Omental fat pad (tissue), 4 donors: ENCODE data around the gene EID2. TPM values are rescaled to one million over a fixed set of nuclear protein-coding genes. Genes with fewer than 3 reads are reported as not detected.

Experiments
- ATAC-seq: fragments of 150-250 bp; one replicate; pipeline ENCODE4 v1.9.1; 2016; ENCODE audit warnings: mild to moderate bottlenecking, moderate library complexity; ENCODE audit not compliant: low FRiP score
- DNase-seq: peaks from one replicate; pipeline ENCODE4 v3.0.0-alpha.2; 2019; ENCODE audit warnings: low spot score
- CTCF ChIP-seq, 3 donors: fragments of 450-650 bp; IDR thresholded peaks; one replicate each; pipeline ENCODE4 v1.5.1; 2016 to 2017; ENCODE audit warnings: antibody characterized with exemption in 3 of 3, mild to moderate bottlenecking in 3 of 3, moderate library complexity in 2 of 3
- total RNA-seq, 4 donors: library from RNA; depleted of rRNA; stranded (reverse); fragments of >200 nt; gene quantifications; one replicate each; pipeline ENCODE4 v1.1.0, GENCODE V29; 2016

EID2 gene
- total RNA-seq, 4 donors from 2014 or later, result 6.2 to 13.6 (median 9.6) TPM

- TF ChIP-seq CTCF (IDR thresholded peaks at IDR 0.05), result no peak
- ATAC-seq (no peak), DNase-seq (no peak)
Observed at GRCh38 chr19:39553082-39553652, 13.2 kb upstream of the EID2 start.

DNA sequence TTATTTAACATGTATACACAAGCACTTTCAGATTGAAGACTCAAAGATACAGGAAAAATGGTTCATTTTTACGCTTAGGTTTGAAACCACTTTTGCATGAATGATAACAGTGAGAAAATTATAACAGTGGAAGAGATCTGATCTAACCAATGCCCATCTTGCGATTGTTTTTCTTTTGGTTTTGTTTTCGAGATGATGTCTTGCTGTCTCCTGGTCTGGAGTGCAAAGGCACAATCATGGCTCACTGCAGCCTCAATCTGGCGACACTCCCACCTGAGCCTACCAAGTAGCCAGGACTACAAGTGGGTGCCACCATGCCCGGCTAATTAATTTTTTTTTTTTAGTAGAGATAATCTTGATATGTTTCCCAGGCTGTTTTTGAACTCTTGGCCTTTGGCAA is 10.2 kb upstream of the EID2 start:
- no peak for TF ChIP-seq CTCF (IDR thresholded peaks at IDR 0.05)
- ATAC-seq (no peak), DNase-seq (no peak)

GRCh38 chr19:39546599-39546998 is 6.6 kb upstream of the EID2 start:
- TF ChIP-seq CTCF (IDR thresholded peaks at IDR 0.05), result no peak
- no peak for ATAC-seq
- DNase-seq, result no peak

DNA sequence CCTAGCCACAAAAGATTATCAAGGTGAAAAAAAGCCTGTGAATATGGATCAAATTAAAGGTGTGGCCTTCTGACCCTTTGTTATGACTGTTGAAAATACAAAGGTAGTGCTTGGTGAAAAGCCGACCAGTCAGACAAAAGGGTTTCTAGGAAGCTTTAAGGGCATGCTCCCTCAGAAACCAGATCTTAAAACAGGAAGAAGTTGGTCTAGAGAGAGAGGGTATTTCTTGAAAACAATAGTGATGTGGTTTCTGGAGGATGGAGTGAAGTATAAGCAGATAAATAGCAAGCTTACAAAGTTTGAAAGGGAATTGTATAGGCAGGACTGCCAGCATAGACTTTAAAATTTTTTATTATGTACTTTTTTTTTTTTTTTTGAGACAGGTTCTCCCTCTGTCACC is 5.0 kb upstream of the EID2 start:
- TF ChIP-seq CTCF (IDR thresholded peaks at IDR 0.05), result no peak
- ATAC-seq (no peak), DNase-seq (no peak)

DNA sequence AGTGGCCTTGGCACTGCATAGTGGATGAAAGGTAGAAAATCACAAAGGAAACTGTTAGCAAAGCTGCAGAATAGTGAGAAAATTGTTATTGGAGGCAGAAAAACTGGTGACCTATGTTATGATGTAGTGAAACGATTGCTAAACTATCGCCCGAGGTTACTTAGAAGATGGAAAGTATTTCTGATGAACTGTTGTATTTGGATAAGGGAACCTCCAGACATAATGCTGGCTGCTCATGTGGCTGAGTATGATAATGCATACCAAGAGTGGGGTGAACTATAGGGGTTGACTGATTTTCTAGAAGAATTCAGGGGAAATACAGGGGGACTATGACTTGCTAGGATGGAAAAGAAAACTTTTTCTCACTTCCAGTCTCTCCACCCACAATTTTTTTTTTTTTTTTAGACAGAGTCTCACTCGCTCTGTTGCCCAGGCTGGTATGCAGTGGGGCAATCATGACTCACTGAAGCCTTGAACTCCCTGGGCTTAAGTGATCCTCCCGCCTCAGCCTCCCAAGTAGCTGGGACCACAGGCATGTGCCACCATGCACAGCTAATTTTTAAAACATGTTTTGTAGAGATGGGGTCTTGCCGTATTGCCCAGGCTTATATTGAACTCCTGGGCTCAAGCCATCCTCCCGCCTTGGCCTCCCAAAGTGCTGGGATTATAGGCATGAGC is 4.4 kb upstream of the EID2 start:
- no peak for ATAC-seq

GRCh38 chr19:39543477-39543857 is 3.5 kb upstream of the EID2 start:
- no peak for ATAC-seq

More for the DNA sequence above, 4.4 kb upstream of the EID2 start:
- TF ChIP-seq CTCF (IDR thresholded peaks at IDR 0.05), result no peak
- no peak for DNase-seq

More at GRCh38 chr19:39543477-39543857, 3.5 kb upstream of the EID2 start:
- DNase-seq, result no peak
- TF ChIP-seq CTCF (IDR thresholded peaks at IDR 0.05), result no peak
